GM12878 (cell line): Measurements from ENCODE around the gene FAM193A. TPM values are rescaled to one million over a fixed set of nuclear protein-coding genes. Genes with fewer than 3 reads are reported as not detected.
A peak's percentile ranks its signal among the peaks of the same experiment; 100 is the strongest.

Source experiments
- ATAC-seq: fragments of 200-7000 bp; cut with Tn5 transposase; 3 replicates; pipeline ENCODE4 v1.9.1; 2020; ENCODE audit warnings: mild to moderate bottlenecking, moderate library complexity
- BruUV-seq: library from RNA; stranded (reverse); fragments of 400-500 nt; replicated peaks from 2 replicates; lab custom pipeline; 2021; lab: Mats Ljungman, UMichigan
- CTCF ChIA-PET: fragments of 300-600 bp; sonication (Branson Sonifier 250); formaldehyde crosslinking; extraction: SDS; loops from one replicate; lab custom pipeline; 2021; ENCODE audit warnings: inconsistent platforms; lab: Yijun Ruan, JAX
- POLR2A ChIA-PET: fragments of 350-600 bp; formaldehyde crosslinking; extraction: SDS; loops from one replicate; lab custom pipeline; 2021; ENCODE audit warnings: inconsistent platforms; lab: Charles Lee
- RAD21 ChIA-PET: fragments of 300-600 bp; sonication (Branson Sonifier 250); formaldehyde crosslinking; loops from one replicate; lab custom pipeline; 2023; ENCODE audit warnings: antibody characterized with exemption; ENCODE audit not compliant: unreplicated experiment; lab: Charles Lee
- SMC1A ChIA-PET: fragments of 300-600 bp; sonication (Branson Sonifier 250); formaldehyde crosslinking; loops from one replicate; lab custom pipeline; 2023; ENCODE audit not compliant: unreplicated experiment, uncharacterized antibody; lab: Charles Lee
- DNase-seq: peaks from one replicate; pipeline ENCODE4 v3.0.0-alpha.2; 2011; ENCODE audit warnings: low read depth, low spot score
- FAIRE-seq: peaks from 3 replicates; lab custom pipeline; 2011; peaks lifted over from hg19 to GRCh38; lab: Jason Lieb, UNC
- H2AFZ ChIP-seq: 2 replicates; pipeline ENCODE4 v1.6.0; 2011; ENCODE audit warnings: low read depth, low read length, control low read depth; ENCODE audit not compliant: control insufficient read depth
- H3K27ac ChIP-seq: 2 replicates; pipeline ENCODE4 v1.5.1; 2011; ENCODE audit warnings: control low read depth; ENCODE audit not compliant: control insufficient read depth, insufficient read depth
- H3K27me3 ChIP-seq, 2 experiments: replicated peaks in 1 of 2; 2 replicates each; pipeline versions ENCODE4 v1.6.0 to v1.6.1; 2011; ENCODE audit warnings: low read length in 1 of 2; ENCODE audit not compliant: control insufficient read depth in 2 of 2, insufficient read depth in 2 of 2
- H3K36me3 ChIP-seq, 2 experiments: 2 replicates each; pipeline ENCODE4 v1.5.1; 2011; ENCODE audit warnings: low read length in 1 of 2; ENCODE audit not compliant: control insufficient read depth in 2 of 2, insufficient read depth in 2 of 2
- H3K4me1 ChIP-seq: 2 replicates; pipeline ENCODE4 v1.6.1; 2011; ENCODE audit warnings: mild to moderate bottlenecking, low read length, moderate library complexity, mixed read lengths; ENCODE audit not compliant: control insufficient read depth, insufficient read depth
- H3K4me2 ChIP-seq: 2 replicates; pipeline ENCODE4 v1.6.0; 2011; ENCODE audit warnings: control low read depth; ENCODE audit not compliant: control insufficient read depth, insufficient read depth
- H3K4me3 ChIP-seq: fragments of 200-600 bp; sonication (generic); 2 replicates; pipeline ENCODE4 v1.5.1; 2016
- H3K79me2 ChIP-seq: 2 replicates; pipeline ENCODE4 v1.6.0; 2011; ENCODE audit warnings: low read length; ENCODE audit not compliant: control insufficient read depth, insufficient read depth
- H3K9ac ChIP-seq: 2 replicates; pipeline ENCODE4 v1.8.0; 2011; ENCODE audit warnings: low read length, control low read depth, mixed read lengths; ENCODE audit not compliant: control insufficient read depth, insufficient read depth
- H3K9me3 ChIP-seq: replicated peaks from 3 replicates; pipeline ENCODE4 v1.5.1; 2011; ENCODE audit warnings: mild to moderate bottlenecking, low read length; ENCODE audit not compliant: control insufficient read depth, insufficient read depth
- H4K20me1 ChIP-seq: 2 replicates; pipeline ENCODE4 v1.6.0; 2011; ENCODE audit not compliant: control insufficient read depth, insufficient read depth
- BCL11A ChIP-seq: IDR thresholded peaks from 2 replicates; pipeline ENCODE4 v1.6.1; 2011; ENCODE audit warnings: low read depth, low read length
- BHLHE40 ChIP-seq, 2 experiments: fragments of 450-650 bp in 1 of 2; IDR thresholded peaks; 2 replicates each; pipeline ENCODE4 v1.6.1; 2011 to 2017; ENCODE audit warnings: low read depth in 2 of 2, borderline replicate concordance in 1 of 2, improper control_type of control experiment in 1 of 2, low read length in 1 of 2, mild to moderate bottlenecking in 1 of 2
- CHD4 ChIP-seq: fragments of 200-600 bp; sonication (generic); IDR thresholded peaks from 2 replicates; pipeline ENCODE4 v1.6.1; 2016; ENCODE audit warnings: mild to moderate bottlenecking
- CREB1 ChIP-seq: IDR thresholded peaks from 2 replicates; pipeline ENCODE4 v1.6.1; 2012; ENCODE audit warnings: low read depth, mild to moderate bottlenecking, inconsistent platforms
- CUX1 ChIP-seq: IDR thresholded peaks from 2 replicates; pipeline ENCODE4 v1.6.1; 2012; ENCODE audit warnings: improper control_type of control experiment, low read depth, low read length; ENCODE audit not compliant: insufficient replicate concordance
- GATAD2B ChIP-seq: fragments of 450-650 bp; conservative IDR thresholded peaks from 2 replicates; pipeline ENCODE4 v1.6.1; 2017; ENCODE audit warnings: low read depth, mild to moderate bottlenecking, moderate library complexity
- IRF3 ChIP-seq: fragments of 450-650 bp; IDR thresholded peaks from 2 replicates; pipeline ENCODE4 v1.6.1; 2014; ENCODE audit warnings: mild to moderate bottlenecking
- MEF2B ChIP-seq: fragments of 450-650 bp; IDR thresholded peaks from 2 replicates; pipeline ENCODE4 v1.6.1; 2018; ENCODE audit warnings: mild to moderate bottlenecking, moderate library complexity; ENCODE audit not compliant: partially characterized antibody, poor library complexity, severe bottlenecking
- MYB ChIP-seq: fragments of 150-350 bp; IDR thresholded peaks from 2 replicates; pipeline ENCODE4 v1.6.1; 2014; ENCODE audit warnings: mild to moderate bottlenecking, low read depth, low read length, borderline replicate concordance
- NR2F1 ChIP-seq: fragments of 450-650 bp; conservative IDR thresholded peaks from 2 replicates; pipeline ENCODE4 v1.6.1; 2017; ENCODE audit warnings: mild to moderate bottlenecking
- POLR2AphosphoS5 ChIP-seq: IDR thresholded peaks from 2 replicates; pipeline ENCODE4 v1.6.1; 2011; ENCODE audit warnings: mild to moderate bottlenecking, low read length, inconsistent platforms
- TCF12 ChIP-seq: IDR thresholded peaks from 2 replicates; pipeline ENCODE4 v1.6.1; 2011; ENCODE audit warnings: low read depth, mild to moderate bottlenecking, low read length
- ZNF687 ChIP-seq: fragments of 450-650 bp; IDR thresholded peaks from 2 replicates; pipeline ENCODE4 v1.6.1; 2017; ENCODE audit warnings: mild to moderate bottlenecking, moderate library complexity
- WGBS: methylation state at CpG from one replicate; pipeline ENCODE4 v1.1.6; 2016; ENCODE audit warnings: low lambda C conversion rate; ENCODE audit not compliant: insufficient replicate concordance, insufficient coverage; ENCODE audit errors: missing lambda C conversion rate; 5-methylcytosine and 5-hydroxymethylcytosine counted together
- in situ Hi-C: fragments of 300-500 bp; cut with MboI; formaldehyde crosslinking; loops from 9 replicates; pipeline ENCODE4 v1.14.3; 2018; ENCODE audit warnings: mixed read lengths
- intact Hi-C: fragments of 100-400 bp; cut with micrococcal nuclease; formaldehyde crosslinking; loops from one replicate; pipeline ENCODE4 v1.14.2; 2022; ENCODE audit not compliant: unreplicated experiment
- polyA plus RNA-seq, 11 experiments: library from polyadenylated mRNA; depleted of rRNA in 4 of 11; unstranded in 6 of 11; stranded (reverse) in 5 of 11; fragments of >200 nt; fragmentation: Nextera tagmentation in 4 of 11; fragmentation: Illumina TruSeq in 1 of 11; extraction: Ambion mirVana in 4 of 11; extraction: Trizol in 1 of 11; gene quantifications; 1 replicate in 1 of 11; 2 replicates in 10 of 11; pipeline versions ENCODE4 v1.2.1 to v1.2.3, GENCODE V29; 2011 to 2016; ENCODE audit warnings: inconsistent platforms in 2 of 11, missing spikeins in 2 of 11, low read depth in 1 of 11
- total RNA-seq, 4 experiments: library from RNA; depleted of rRNA in 3 of 4; stranded (reverse); fragments of >200 nt in 3 of 4; fragmentation: Illumina TruSeq in 1 of 4; extraction: Trizol in 1 of 4; gene quantifications; 2 replicates each; pipeline versions ENCODE4 v1.2.1 to v1.2.3, GENCODE V29; 2013 to 2021

Gene FAM193A
- total and polyA plus RNA-seq, 10 of the 15 experiments (the other 5 are each of a cell fraction or from before 2014, with no cell fraction given) = 0.52 to 23.3 (median 7.4) TPM

- Histone ChIP-seq H3K27ac (peak overlapping the region; percentile 37; the same call in 1 of the 2 replicates), H3K9ac (no peak overlapping the region), H3K4me2 (no peak overlapping the region), H4K20me1 (peaks cover 9% of the 10 kb centered on the region), H3K36me3 (peaks cover 31 to 61% of the 10 kb centered on the region in 2 experiments), H3K27me3 (no peaks in the 10 kb centered on the region), H3K4me3 (no peak overlapping the region), H3K4me1 (peaks cover 30% of the 10 kb centered on the region), H3K79me2 (peaks cover 45% of the 10 kb centered on the region), H2AFZ (no peak overlapping the region), H3K9me3 (no peaks in the 10 kb centered on the region; the same call in 2 of the 3 replicates)
- ATAC-seq (peak; percentile 14; the same call in 2 of the 3 replicates), FAIRE-seq (no peak), DNase-seq (no peak)
- ChIA-PET RAD21 (interaction anchor here (0.7 to 3.8 kb wide), 4 partner anchors 11 to 41 kb away, joined by 3 to 51 read pairs (median 5); partner anchors contain the start of gene RNF4), POLR2A (interaction anchor here (0.7 to 2.4 kb wide), 7 partner anchors 8 to 41 kb away, joined by 3 to 13 read pairs (median 5); partner anchors contain the start of gene RNF4), CTCF (interaction anchor here (1.0 to 2.7 kb wide), 3 partner anchors 10 to 29 kb away, joined by 3 to 9 read pairs (median 4); no protein-coding TSS in a partner anchor), SMC1A (interaction anchor here (2.2 to 3.0 kb wide), 2 partner anchors 11 to 26 kb away, joined by 16 to 17 read pairs; partner anchors contain the start of gene RNF4)
- intact Hi-C loops (no loop called here), in situ Hi-C loops (no loop called here)
- BruUV-seq = no TSS peak
- no peak for TF ChIP-seq BCL11A
- TF ChIP-seq MYB = no peak
- no peak for TF ChIP-seq CREB1
- 0 out of 2 replicates have a peak, but pooled peaks have one; percentile 28 for TF ChIP-seq ZNF687
- peak; percentile 96 for TF ChIP-seq MEF2B
- TF ChIP-seq NR2F1 = peak; percentile 60
- TF ChIP-seq TCF12 = 0 out of 2 replicates have a peak, but pooled peaks have one; percentile 21
- peak in 1 of 2 experiments; percentile 9; a peak in 1 of 4 replicates for TF ChIP-seq BHLHE40 (IDR thresholded peaks at IDR 0.05; ENCODE audit: borderline replicate concordance in 1 of 2, low read depth in 2 of 2, low read length in 1 of 2)
- peak; percentile 79 for TF ChIP-seq CUX1
- 0 out of 2 replicates have a peak, but pooled peaks have one; percentile 28 for TF ChIP-seq POLR2AphosphoS5
- TF ChIP-seq IRF3 = no peak
- TF ChIP-seq CHD4 = no peak
- peak; percentile 62; the same call in 1 of the 2 replicates for TF ChIP-seq GATAD2B
- 20% methylated on average over 3 of the region's 3 CpGs for WGBS
Measured at GRCh38 chr4:2494992-2495391, 41.5 kb upstream of the FAM193A start.
